ENCODE results near the gene DRD2.
"Not testable (repeated sequence)": the region's sequence is repeated elsewhere in the genome, so short reads cannot be mapped to it uniquely, and the experiment has no call there.

The DRD2 gene

DNA sequence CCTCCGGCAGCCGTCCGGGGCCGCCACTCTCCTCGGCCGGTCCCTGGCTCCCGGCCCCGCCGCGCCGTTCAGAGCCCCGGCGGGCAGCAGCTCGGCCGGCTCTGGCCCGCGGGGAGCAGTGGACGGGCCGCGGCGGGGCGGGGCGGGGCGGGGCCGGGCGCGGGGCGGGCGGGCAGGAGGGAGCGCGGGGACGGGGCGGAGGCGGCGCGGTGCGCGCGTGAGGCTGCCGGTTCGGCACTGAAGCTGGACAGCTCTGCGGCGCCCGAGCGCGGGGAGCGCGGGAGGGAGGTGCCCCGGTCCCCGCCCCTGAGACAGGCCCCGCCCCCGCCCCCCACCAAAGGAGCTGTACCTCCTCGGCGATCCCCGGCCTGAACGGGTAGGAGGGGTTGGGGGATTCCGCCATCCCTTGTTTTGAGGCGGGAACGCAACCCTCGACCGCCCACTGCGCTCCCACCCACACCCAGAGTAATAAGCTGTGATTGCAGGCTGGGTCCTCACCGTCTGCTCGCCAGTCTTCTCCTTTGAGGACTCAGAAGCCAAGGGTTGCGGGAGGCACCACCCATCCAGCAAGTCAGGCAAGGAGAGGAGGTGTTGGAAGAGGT is at the start of gene DRD2:
DRD2 (minus strand) TSS at position 239 of the 602 bp plus-strand sequence. CDS start 50,747 bp downstream, outside the sequence.
- H3K27ac ChIP-seq: no peak within 1 kb of the TSS
- peak within 1 kb of the TSS; percentile 37 for H3K4me3 ChIP-seq
- DNase-seq (ENCODE audit: low spot score): no peak
- TF ChIP-seq, protein P1, sequence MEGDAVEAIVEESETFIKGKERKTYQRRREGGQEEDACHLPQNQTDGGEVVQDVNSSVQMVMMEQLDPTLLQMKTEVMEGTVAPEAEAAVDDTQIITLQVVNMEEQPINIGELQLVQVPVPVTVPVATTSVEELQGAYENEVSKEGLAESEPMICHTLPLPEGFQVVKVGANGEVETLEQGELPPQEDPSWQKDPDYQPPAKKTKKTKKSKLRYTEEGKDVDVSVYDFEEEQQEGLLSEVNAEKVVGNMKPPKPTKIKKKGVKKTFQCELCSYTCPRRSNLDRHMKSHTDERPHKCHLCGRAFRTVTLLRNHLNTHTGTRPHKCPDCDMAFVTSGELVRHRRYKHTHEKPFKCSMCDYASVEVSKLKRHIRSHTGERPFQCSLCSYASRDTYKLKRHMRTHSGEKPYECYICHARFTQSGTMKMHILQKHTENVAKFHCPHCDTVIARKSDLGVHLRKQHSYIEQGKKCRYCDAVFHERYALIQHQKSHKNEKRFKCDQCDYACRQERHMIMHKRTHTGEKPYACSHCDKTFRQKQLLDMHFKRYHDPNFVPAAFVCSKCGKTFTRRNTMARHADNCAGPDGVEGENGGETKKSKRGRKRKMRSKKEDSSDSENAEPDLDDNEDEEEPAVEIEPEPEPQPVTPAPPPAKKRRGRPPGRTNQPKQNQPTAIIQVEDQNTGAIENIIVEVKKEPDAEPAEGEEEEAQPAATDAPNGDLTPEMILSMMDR (IDR thresholded peaks at IDR 0.05): no peak

GRCh38 chr11:113523906-113524305 is 48.7 kb upstream of the DRD2 start:
- DNase-seq (ENCODE audit: low spot score); H3K4me3 ChIP-seq; H3K27ac ChIP-seq: not testable (repeated sequence)

DNA sequence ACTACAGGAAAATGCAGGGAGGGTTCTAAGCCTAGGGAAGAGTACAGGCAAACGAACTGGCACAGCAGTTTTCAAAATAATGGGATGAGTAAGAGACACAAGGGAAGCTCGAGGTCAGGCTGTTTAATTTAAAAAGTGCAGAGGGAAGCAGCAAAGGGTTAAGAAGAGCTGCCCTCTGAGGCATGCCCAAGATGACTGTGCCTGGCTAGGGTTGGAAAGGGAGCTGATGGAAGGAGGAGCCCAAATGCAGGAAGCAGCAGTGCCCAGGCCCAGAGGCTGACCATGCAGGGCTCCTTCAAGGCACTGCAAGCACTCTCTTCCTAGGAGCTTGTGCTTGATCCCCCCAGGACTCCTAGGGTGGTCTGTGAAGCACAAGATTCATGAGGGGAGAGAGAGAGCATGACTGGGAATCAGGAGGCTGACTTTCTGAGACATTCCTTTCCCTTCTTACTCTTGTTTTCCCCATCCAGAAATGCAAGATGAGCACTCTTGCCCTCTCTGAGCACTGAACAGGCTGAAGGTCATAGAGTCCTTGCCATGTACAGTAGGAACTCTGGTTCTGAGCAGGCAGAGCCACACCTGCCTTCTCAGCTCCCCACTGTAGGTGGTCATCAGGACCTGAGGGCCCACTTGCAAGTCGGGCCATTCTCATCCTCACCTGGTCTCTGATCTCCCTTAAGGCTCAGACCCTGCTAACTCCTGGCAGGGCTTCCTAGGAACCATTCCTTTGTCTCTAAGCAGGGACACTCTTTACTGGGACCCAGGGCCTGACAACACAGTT is 46.7 kb upstream of the DRD2 start:
- TF ChIP-seq, protein P1 (IDR thresholded peaks at IDR 0.05): no peak
- Histone ChIP-seq H3K4me3 (no peak overlapping the region), H3K27ac (no peak overlapping the region)
- no peak for DNase-seq (ENCODE audit: low spot score)

DNA sequence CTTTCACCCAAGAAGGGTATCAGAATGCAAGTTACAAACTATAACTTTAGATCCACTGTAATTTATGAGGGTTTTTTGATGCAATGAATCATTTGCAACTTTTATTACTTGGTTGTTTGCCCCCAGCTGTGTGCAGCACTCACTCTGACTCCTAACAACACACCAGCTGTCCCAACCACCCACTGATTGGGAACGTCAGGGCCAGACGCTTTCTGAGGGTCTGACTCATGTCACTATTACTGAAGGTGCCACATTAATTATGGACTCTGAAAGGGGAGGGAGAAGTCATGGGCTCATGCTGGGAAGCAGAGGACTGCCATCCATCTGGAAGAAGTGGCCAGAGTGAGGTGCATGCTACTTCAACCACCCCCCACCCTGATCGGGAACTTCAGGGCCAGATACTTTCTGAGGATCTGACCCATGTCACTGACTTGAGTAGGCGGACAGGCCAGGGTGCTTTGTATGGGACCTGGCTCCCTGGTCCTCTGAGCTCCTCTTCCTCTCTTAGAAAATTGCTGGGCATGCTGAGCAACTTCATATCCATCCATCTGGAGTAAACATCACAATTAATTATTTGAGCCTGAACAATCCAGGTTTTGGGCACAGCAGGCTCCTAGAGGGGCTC is 44.9 kb upstream of the DRD2 start:
- Histone ChIP-seq H3K27ac (no peak overlapping the region), H3K4me3 (no peak overlapping the region)
- TF ChIP-seq, protein P1 (IDR thresholded peaks at IDR 0.05): no peak
- peak; percentile 35 for DNase-seq (ENCODE audit: low spot score)

- TF ChIP-seq, protein P1 (IDR thresholded peaks at IDR 0.05): no peak
- no peak for DNase-seq (ENCODE audit: low spot score)
- H3K4me3 ChIP-seq: no peak overlapping the region
These were observed 43.7 kb upstream of the DRD2 start for GRCh38 chr11:113518716-113519495.

GRCh38 chr11:113517361-113517760 is 42.2 kb upstream of the DRD2 start:
- Histone ChIP-seq H3K4me3 (no peak overlapping the region), H3K27ac (no peak overlapping the region)
- TF ChIP-seq, protein P1 (IDR thresholded peaks at IDR 0.05): no peak
- peak; percentile 16 for DNase-seq (ENCODE audit: low spot score)

More at GRCh38 chr11:113518716-113519495, 43.7 kb upstream of the DRD2 start:
- no peak overlapping the region for H3K27ac ChIP-seq

GRCh38 chr11:113514856-113515255 is 39.7 kb upstream of the DRD2 start:
- TF ChIP-seq, protein P1 (IDR thresholded peaks at IDR 0.05): no peak
- no peak overlapping the region for H3K27ac ChIP-seq
- DNase-seq (ENCODE audit: low spot score): peak; percentile 29
- H3K4me3 ChIP-seq: no peak overlapping the region
